IMR-90 (cell line): ENCODE results near the gene GCK. TPM values are rescaled to one million over a fixed set of nuclear protein-coding genes. Genes with fewer than 3 reads are reported as not detected.

Source experiments
- ATAC-seq: fragments of 200-7000 bp; cut with Tn5 transposase; 2 replicates; pipeline ENCODE4 v1.9.1; 2020; ENCODE audit warnings: low read depth, mild to moderate bottlenecking, moderate library complexity
- BruUV-seq: library from RNA; stranded (reverse); fragments of 400-500 nt; replicated peaks from 2 replicates; lab custom pipeline; 2021; lab: Mats Ljungman, UMichigan
- CTCF ChIA-PET: fragments of 300-600 bp; formaldehyde crosslinking; extraction: SDS; loops from one replicate; lab custom pipeline; 2021; ENCODE audit warnings: antibody characterized with exemption; lab: Yijun Ruan, JAX
- POLR2A ChIA-PET: fragments of 300-600 bp; sonication (Branson Sonifier 250); formaldehyde crosslinking; loops from one replicate; lab custom pipeline; 2022; ENCODE audit warnings: antibody characterized with exemption; ENCODE audit not compliant: unreplicated experiment; lab: Charles Lee
- DNase-seq: peaks from one replicate; pipeline ENCODE4 v3.0.0; 2013
- H2AFZ ChIP-seq: replicated peaks from 2 replicates; pipeline ENCODE3; 2013; ENCODE audit warnings: low read length, mild to moderate bottlenecking; ENCODE audit not compliant: poor library complexity
- H2AK5ac ChIP-seq: 2 replicates; pipeline ENCODE4 v1.6.1; 2013; ENCODE audit warnings: low read depth, low read length, inconsistent platforms
- H2AK9ac ChIP-seq: replicated peaks from 2 replicates; pipeline ENCODE3; 2013; ENCODE audit warnings: mild to moderate bottlenecking, low read depth, low read length, moderate library complexity; ENCODE audit not compliant: poor library complexity
- H2BK120ac ChIP-seq: 2 replicates; pipeline ENCODE4 v1.6.1; 2013; ENCODE audit warnings: low read depth, low read length, inconsistent platforms
- H2BK15ac ChIP-seq: 3 replicates; pipeline ENCODE4 v1.6.1; 2013; ENCODE audit warnings: low read depth, low read length, inconsistent platforms
- H2BK20ac ChIP-seq: 2 replicates; pipeline ENCODE4 v1.6.1; 2013; ENCODE audit warnings: low read depth, mild to moderate bottlenecking, inconsistent platforms, low read length, moderate library complexity
- H2BK5ac ChIP-seq: 2 replicates; pipeline ENCODE4 v1.6.1; 2013; ENCODE audit warnings: mild to moderate bottlenecking, low read depth, low read length, inconsistent platforms; ENCODE audit not compliant: poor library complexity, severe bottlenecking
- H3K14ac ChIP-seq: replicated peaks from 2 replicates; pipeline ENCODE4 v1.6.1; 2013; ENCODE audit warnings: low read depth, low read length, inconsistent platforms
- H3K18ac ChIP-seq: 2 replicates; pipeline ENCODE4 v1.6.1; 2013; ENCODE audit warnings: low read depth, low read length, control low read depth
- H3K23ac ChIP-seq: 2 replicates; pipeline ENCODE4 v1.6.1; 2013; ENCODE audit warnings: low read depth, low read length, inconsistent platforms
- H3K27ac ChIP-seq: 2 replicates; pipeline ENCODE4 v1.5.1; 2013; ENCODE audit warnings: mild to moderate bottlenecking, control low read depth, low read length; ENCODE audit not compliant: insufficient read depth
- H3K27me3 ChIP-seq: 2 replicates; pipeline ENCODE4 v1.6.1; 2013; ENCODE audit warnings: low read length; ENCODE audit not compliant: control insufficient read depth, insufficient read depth
- H3K36me3 ChIP-seq: 2 replicates; pipeline ENCODE4 v1.6.1; 2013; ENCODE audit warnings: low read length, mixed read lengths; ENCODE audit not compliant: control insufficient read depth, insufficient read depth
- H3K4ac ChIP-seq: 2 replicates; pipeline ENCODE4 v1.6.1; 2013; ENCODE audit warnings: low read depth, low read length, inconsistent platforms
- H3K4me1 ChIP-seq: 2 replicates; pipeline ENCODE4 v1.6.1; 2013; ENCODE audit warnings: low read length, mixed read lengths; ENCODE audit not compliant: control insufficient read depth, insufficient read depth
- H3K4me2 ChIP-seq: 2 replicates; pipeline ENCODE4 v1.6.1; 2013; ENCODE audit warnings: low read depth, mild to moderate bottlenecking, control low read depth, low read length, moderate library complexity
- H3K4me3 ChIP-seq: 2 replicates; pipeline ENCODE4 v1.5.1; 2013; ENCODE audit warnings: low read depth, mild to moderate bottlenecking, control low read depth, low read length, moderate library complexity; ENCODE audit not compliant: insufficient read depth
- H3K56ac ChIP-seq: 2 replicates; pipeline ENCODE4 v1.6.1; 2013; ENCODE audit warnings: low read length, inconsistent platforms; ENCODE audit not compliant: insufficient read depth; ENCODE audit errors: extremely low read depth
- H3K79me1 ChIP-seq, 2 experiments: 2 replicates each; pipeline ENCODE4 v1.6.1; 2013; ENCODE audit warnings: low read length in 2 of 2, inconsistent platforms in 1 of 2, low read depth in 1 of 2
- H3K9ac ChIP-seq: 2 replicates; pipeline ENCODE4 v1.6.1; 2013; ENCODE audit warnings: low read depth, low read length, control low read depth
- H3K9me1 ChIP-seq: 2 replicates; pipeline ENCODE4 v1.6.1; 2013; ENCODE audit warnings: low read length, inconsistent platforms; ENCODE audit not compliant: insufficient read depth
- H3K9me3 ChIP-seq: 2 replicates; pipeline ENCODE4 v1.6.1; 2013; ENCODE audit warnings: low read length; ENCODE audit not compliant: control insufficient read depth, insufficient read depth
- H4K20me1 ChIP-seq: 2 replicates; pipeline ENCODE4 v1.6.1; 2013; ENCODE audit warnings: low read length, inconsistent platforms; ENCODE audit not compliant: insufficient read depth
- H4K5ac ChIP-seq: 2 replicates; pipeline ENCODE4 v1.6.1; 2013; ENCODE audit warnings: mild to moderate bottlenecking, low read depth, low read length, control low read depth
- H4K8ac ChIP-seq, 2 experiments: 2 replicates each; pipeline ENCODE4 v1.6.1; 2013; ENCODE audit warnings: low read depth in 2 of 2, low read length in 2 of 2, control low read depth in 1 of 2, inconsistent platforms in 1 of 2
- H4K91ac ChIP-seq: 2 replicates; pipeline ENCODE4 v1.6.1; 2013; ENCODE audit warnings: low read depth, low read length, inconsistent platforms; ENCODE audit not compliant: insufficient read depth
- CEBPB ChIP-seq: IDR thresholded peaks from 2 replicates; pipeline ENCODE4 v1.6.1; 2012; ENCODE audit warnings: low read depth, low read length, improper control_type of control experiment
- CHD1 ChIP-seq: IDR thresholded peaks from 2 replicates; pipeline ENCODE4 v1.6.1; 2012; ENCODE audit warnings: low read depth, low read length, improper control_type of control experiment
- FOS ChIP-seq: fragments of 150-350 bp; IDR thresholded peaks from 2 replicates; pipeline ENCODE4 v1.6.1; 2016; ENCODE audit warnings: low read depth, low read length
- MAZ ChIP-seq: IDR thresholded peaks from 2 replicates; pipeline ENCODE4 v1.6.1; 2012; ENCODE audit warnings: low read depth, mild to moderate bottlenecking, low read length, improper control_type of control experiment, moderate library complexity, borderline replicate concordance
- MXI1 ChIP-seq: IDR thresholded peaks from 2 replicates; pipeline ENCODE4 v1.6.1; 2012; ENCODE audit warnings: low read depth, mild to moderate bottlenecking, low read length, moderate library complexity, borderline replicate concordance
- RAD21 ChIP-seq: IDR thresholded peaks from 2 replicates; pipeline ENCODE4 v1.6.1; 2012; ENCODE audit warnings: low read length, improper control_type of control experiment
- RFX5 ChIP-seq: IDR thresholded peaks from 2 replicates; pipeline ENCODE4 v1.8.0; 2012; ENCODE audit warnings: low read depth, mild to moderate bottlenecking, low read length, moderate library complexity
- WGBS, 2 experiments: methylation state at CpG; one replicate each; pipeline versions ENCODE4 v1.1.5 to v1.1.7; 2013; ENCODE audit warnings: missing lambda C conversion rate in 2 of 2; ENCODE audit not compliant: insufficient read length in 1 of 2; ENCODE audit errors: extremely low coverage in 2 of 2; 5-methylcytosine and 5-hydroxymethylcytosine counted together
- dilution Hi-C: fragments of 300-500 bp; cut with HindIII; formaldehyde crosslinking; loops from one replicate; pipeline ENCODE4 v1.14.3; 2018; ENCODE audit warnings: low sequenced_read_pairs; ENCODE audit not compliant: unreplicated experiment
- in situ Hi-C: fragments of 300-500 bp; cut with MboI; formaldehyde crosslinking; loops from 3 replicates; pipeline ENCODE4 v1.14.3; 2019; ENCODE audit warnings: low sequenced_read_pairs, inconsistent platforms, mixed read lengths
- intact Hi-C: fragments of 100-400 bp; cut with micrococcal nuclease; formaldehyde crosslinking; loops from 2 replicates; pipeline ENCODE4 v1.10.0; 2022
- polyA plus RNA-seq, 3 experiments: library from polyadenylated mRNA; depleted of rRNA; stranded (reverse); fragments of >200 nt; gene quantifications; 2 replicates each; pipeline ENCODE4 v1.2.3, GENCODE V29; 2012; ENCODE audit warnings: low replicate concordance in 1 of 3
- total RNA-seq: library from RNA; depleted of rRNA; stranded (reverse); fragments of >200 nt; gene quantifications from 2 replicates; pipeline ENCODE4 v1.2.3, GENCODE V29; 2012
- TF ChIP-seq, protein P1 (sequence below): fragments of 150-350 bp; IDR thresholded peaks from 2 replicates; pipeline ENCODE4 v1.6.1; 2017; ENCODE audit warnings: mild to moderate bottlenecking, antibody characterized with exemption, low read length, low read depth

The GCK gene
- total and polyA plus RNA-seq, 2 of the 4 experiments (the other 2 are of a cell fraction) = 0.14 to 0.18 TPM

DNA sequence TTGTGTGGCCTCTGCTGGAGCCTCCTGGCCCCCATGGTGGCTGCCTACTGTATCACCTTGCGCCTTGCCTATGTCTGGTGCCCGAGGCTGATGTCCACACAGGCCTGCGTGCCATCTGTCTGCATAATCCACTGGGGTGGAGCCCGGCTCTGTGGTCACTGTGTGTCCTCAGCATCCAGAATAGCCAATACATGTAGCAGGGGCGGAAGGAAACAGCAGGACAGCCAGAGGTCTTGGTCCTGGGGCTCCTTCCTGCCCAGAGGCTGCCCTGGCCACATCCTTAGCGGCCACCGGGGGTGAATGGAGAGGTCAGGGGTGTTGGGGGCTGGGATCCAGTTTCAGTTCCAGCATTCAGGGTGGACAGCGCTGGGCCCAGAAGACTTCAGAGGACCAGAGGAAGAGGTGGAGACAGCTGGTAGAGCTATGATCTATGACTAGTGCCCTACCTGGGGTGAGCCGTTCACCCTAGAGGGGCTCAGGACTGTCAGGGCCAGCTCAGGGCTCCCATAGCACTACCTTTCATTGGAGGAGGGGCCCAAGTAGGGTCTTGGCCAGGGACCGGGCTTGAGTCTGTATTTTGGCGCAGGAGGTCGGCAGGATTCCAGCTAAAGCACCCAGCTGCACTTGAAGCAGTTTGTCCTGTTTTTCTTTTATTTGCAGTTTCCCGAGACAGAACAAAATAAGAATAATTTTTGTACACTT is 27.4 kb upstream of the GCK start:
- Histone ChIP-seq H2AFZ (no peak overlapping the region), H2BK120ac (no peak overlapping the region), H4K91ac (no peak overlapping the region), H3K9me3 (peaks cover 3% of the 10 kb centered on the region), H3K9me1 (no peaks in the 10 kb centered on the region; the same call in 1 of the 2 replicates), H2BK15ac (no peak overlapping the region), H3K27ac (no peak overlapping the region), H3K14ac (no peak overlapping the region), H3K18ac (no peak overlapping the region), H3K4me3 (no peak overlapping the region), H3K4ac (no peak overlapping the region), H3K4me2 (no peak overlapping the region), H3K79me1 (no peaks in the 10 kb centered on the region), H3K27me3 (no peaks in the 10 kb centered on the region; the same call in 1 of the 2 replicates), H4K8ac (no peak overlapping the region), H4K5ac (no peak overlapping the region), H3K4me1 (no peaks in the 10 kb centered on the region), H4K20me1 (peaks cover 12% of the 10 kb centered on the region), H3K23ac (no peak overlapping the region), H3K36me3 (peaks cover 22% of the 10 kb centered on the region), H2AK9ac (no peak overlapping the region), H2BK20ac (no peak overlapping the region), H3K56ac (no peak overlapping the region), H2AK5ac (no peak overlapping the region), H3K9ac (no peak overlapping the region), H2BK5ac (no peak overlapping the region)
- CTCF ChIA-PET = no interaction called here
- WGBS, 2 experiments = 100% methylated on average over 3 of the region's 13 CpGs; no CpG with 5 or more reads in 1 of the 2 experiments
- no peak for ATAC-seq
- in situ Hi-C loops = no loop called here
- no TSS peak for BruUV-seq
- no peak for DNase-seq
- intact Hi-C loops = no loop called here
- TF ChIP-seq RFX5 (no peak), MXI1 (no peak), MAZ (no peak), CEBPB (no peak), CHD1 (no peak), RAD21 (no peak), FOS (no peak)
- TF ChIP-seq, protein P1, sequence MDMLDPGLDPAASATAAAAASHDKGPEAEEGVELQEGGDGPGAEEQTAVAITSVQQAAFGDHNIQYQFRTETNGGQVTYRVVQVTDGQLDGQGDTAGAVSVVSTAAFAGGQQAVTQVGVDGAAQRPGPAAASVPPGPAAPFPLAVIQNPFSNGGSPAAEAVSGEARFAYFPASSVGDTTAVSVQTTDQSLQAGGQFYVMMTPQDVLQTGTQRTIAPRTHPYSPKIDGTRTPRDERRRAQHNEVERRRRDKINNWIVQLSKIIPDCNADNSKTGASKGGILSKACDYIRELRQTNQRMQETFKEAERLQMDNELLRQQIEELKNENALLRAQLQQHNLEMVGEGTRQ = no peak
- dilution Hi-C loops = no loop called here
- POLR2A ChIA-PET = no interaction called here
